Activated CD8-positive, alpha-beta memory T cell treated with anti-CD3 and anti-CD28 coated beads for 36 hours (primary cell): ENCODE results near the gene IRS2. TPM values are rescaled to one million over a fixed set of nuclear protein-coding genes. Genes with fewer than 3 reads are reported as not detected.

Source experiments
- CTCF ChIA-PET: fragments of 350-600 bp; sonication (Branson Sonifier 250); formaldehyde crosslinking; loops from one replicate; lab custom pipeline; 2021; ENCODE audit warnings: antibody characterized with exemption; lab: Charles Lee
- POLR2A ChIA-PET: fragments of 350-600 bp; sonication (Branson Sonifier 250); formaldehyde crosslinking; loops from one replicate; lab custom pipeline; 2021; ENCODE audit warnings: antibody characterized with exemption; lab: Charles Lee
- total RNA-seq, 2 experiments: library from RNA; stranded (reverse); gene quantifications; one replicate each; pipeline ENCODE4 v1.2.3, GENCODE V29; 2021

Gene IRS2
- total RNA-seq, 2 experiments from 2014 or later = 1.0 to 1.1 TPM

GRCh38 chr13:109715902-109716301 lies 70.5 kb downstream of the IRS2 start:
- ChIA-PET CTCF (no interaction called here), POLR2A (no interaction called here)

GRCh38 chr13:109713681-109714080 lies 72.7 kb downstream of the IRS2 start:
- CTCF ChIA-PET = no interaction called here
- POLR2A ChIA-PET = no interaction called here

DNA sequence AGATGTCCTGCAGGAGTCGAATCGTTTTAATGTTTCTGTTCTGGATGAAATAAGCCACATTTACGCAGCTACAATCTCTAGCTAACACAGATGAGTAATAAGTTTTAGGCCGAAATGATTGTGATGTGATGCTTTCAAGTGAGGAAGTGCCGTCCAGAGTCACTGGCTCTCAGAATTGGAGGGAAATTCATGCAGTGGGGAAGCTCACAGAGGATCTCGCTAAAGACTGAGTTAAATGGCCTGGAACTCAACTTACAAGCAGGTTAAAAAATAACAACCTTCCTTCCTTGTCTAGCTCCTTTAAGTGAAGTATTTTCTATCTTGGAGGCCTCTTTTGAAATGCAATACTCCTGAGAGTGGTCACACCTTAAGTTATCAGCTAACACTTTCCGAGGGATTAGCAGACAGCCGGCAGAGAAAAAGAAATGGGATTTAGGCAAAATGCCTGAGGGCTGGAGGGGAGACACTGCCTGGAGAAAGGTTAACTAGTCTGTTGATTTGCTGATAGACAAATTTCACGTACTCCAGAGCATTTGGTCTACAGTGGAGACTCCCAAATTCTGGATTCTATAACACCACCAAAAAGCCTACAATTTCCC lies 74.2 kb downstream of the IRS2 start:
- CTCF ChIA-PET = no interaction called here
- POLR2A ChIA-PET = no interaction called here

GRCh38 chr13:109707742-109708617 lies 78.4 kb downstream of the IRS2 start:
- POLR2A ChIA-PET = no interaction called here

GRCh38 chr13:109707044-109707741 lies 79.2 kb downstream of the IRS2 start:
- ChIA-PET CTCF (no interaction called here), POLR2A (no interaction called here)

More at GRCh38 chr13:109707742-109708617, 78.4 kb downstream of the IRS2 start:
- CTCF ChIA-PET = no interaction called here

DNA sequence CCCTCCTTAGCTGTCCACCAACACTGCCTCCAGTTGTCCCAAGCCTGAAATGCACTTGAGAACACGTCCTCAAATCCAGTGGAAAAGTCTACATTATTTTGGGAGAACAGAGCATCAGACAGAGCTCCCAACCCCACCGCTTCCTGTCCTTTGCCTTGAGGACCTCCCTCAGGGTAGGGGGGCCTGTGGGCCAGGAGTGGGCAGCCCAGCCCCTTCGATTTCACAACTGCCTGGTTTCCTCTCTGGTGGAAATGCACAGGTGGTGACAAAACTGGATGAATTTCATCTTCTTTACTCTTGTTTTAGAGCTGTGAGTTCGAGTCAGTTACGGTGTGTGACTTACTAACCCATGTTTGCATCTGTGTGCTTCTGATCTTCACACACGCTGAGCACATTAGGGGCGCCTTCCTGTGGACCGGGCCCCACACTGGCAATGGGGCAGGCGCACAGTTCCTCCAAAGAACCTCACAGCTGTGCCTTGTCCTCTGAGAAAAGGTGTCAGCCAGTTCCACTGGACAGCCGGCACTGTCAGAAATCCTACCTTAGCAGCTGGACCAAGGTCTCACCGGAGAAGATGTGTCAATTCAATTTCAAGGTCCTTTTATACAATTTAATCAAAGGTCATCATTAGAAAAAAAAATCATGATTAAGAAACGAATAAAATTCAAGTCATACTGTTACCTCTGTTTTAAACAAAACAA lies 80.2 kb downstream of the IRS2 start:
- ChIA-PET POLR2A (no interaction called here), CTCF (no interaction called here)

DNA sequence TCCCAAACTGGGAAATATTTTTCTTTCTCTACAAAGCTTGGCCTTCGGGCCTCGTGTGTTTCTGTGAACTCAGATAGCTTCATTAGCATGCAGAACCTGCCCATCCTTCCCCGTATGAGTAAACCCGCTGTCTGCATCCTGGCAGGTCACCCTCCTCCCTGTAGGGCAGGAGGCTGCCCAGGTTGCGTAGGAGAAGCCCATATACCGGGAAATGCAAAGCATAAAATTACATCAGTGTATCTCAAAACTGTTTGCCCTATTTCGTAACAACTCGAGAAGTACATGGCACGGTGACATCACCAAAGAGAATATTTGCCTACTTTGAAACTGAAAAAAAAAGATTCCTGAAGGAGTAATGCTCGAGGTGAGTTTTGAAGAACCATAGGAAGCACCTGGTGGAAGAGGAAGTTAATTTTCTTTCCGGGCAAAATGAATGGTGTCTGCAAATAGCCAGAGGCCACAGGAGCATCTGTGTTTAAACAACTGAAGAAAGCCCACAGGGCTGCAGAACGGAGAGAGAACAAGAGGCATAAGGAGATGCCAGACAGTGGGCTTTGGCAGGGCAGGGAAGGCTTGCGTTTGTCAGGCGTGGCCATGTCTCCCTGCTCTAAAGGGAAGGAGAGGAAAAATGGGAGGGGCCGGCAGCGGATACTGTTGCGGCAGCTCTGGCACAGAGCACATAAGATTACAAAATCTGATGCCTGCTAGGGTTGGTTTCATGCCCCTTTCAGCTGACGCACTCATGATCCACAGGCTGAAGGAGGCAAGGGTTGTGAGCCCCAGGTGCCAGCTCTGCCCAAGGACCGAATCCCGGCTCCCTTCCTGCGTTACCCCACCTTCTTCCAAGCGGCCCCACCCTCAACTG lies 81.4 kb downstream of the IRS2 start:
- POLR2A ChIA-PET = no interaction called here
- CTCF ChIA-PET = no interaction called here

GRCh38 chr13:109703250-109703649 lies 83.1 kb downstream of the IRS2 start:
- ChIA-PET CTCF (no interaction called here), POLR2A (no interaction called here)
